H1 (cell line): ENCODE data around the gene VOPP1. TPM values are rescaled to one million over a fixed set of nuclear protein-coding genes. Genes with fewer than 3 reads are reported as not detected.

Source experiments
- CTCF ChIA-PET: fragments of 300-600 bp; sonication (Branson Sonifier 250); formaldehyde crosslinking; loops from one replicate; lab custom pipeline; 2021; ENCODE audit not compliant: partially characterized antibody; lab: Charles Lee
- POLR2A ChIA-PET: fragments of 300-600 bp; sonication (Branson Sonifier 250); formaldehyde crosslinking; loops from one replicate; lab custom pipeline; 2021; ENCODE audit warnings: inconsistent platforms; ENCODE audit not compliant: partially characterized antibody; lab: Charles Lee
- DNase-seq, 2 experiments: peaks; one replicate each; pipeline versions ENCODE4 v3.0.0 to v3.0.0-alpha.2; 2010 to 2022; ENCODE audit warnings: low spot score in 2 of 2, low read depth in 1 of 2, mixed read lengths in 1 of 2
- FAIRE-seq: peaks from 2 replicates; lab custom pipeline; 2011; peaks lifted over from hg19 to GRCh38; lab: Jason Lieb, UNC
- H2AFZ ChIP-seq: 2 replicates; pipeline ENCODE4 v1.8.1; 2012; ENCODE audit warnings: low read length, inconsistent platforms
- H2AK5ac ChIP-seq: 2 replicates; pipeline ENCODE4 v1.6.1; 2013; ENCODE audit warnings: low read depth, low read length
- H2BK120ac ChIP-seq: replicated peaks from 2 replicates; pipeline ENCODE3; 2013; ENCODE audit warnings: low read depth, low read length, inconsistent platforms
- H2BK12ac ChIP-seq: 2 replicates; pipeline ENCODE4 v1.6.1; 2013; ENCODE audit warnings: low read depth, low read length
- H2BK15ac ChIP-seq: 2 replicates; pipeline ENCODE4 v1.6.1; 2013; ENCODE audit warnings: low read length
- H2BK20ac ChIP-seq: 2 replicates; pipeline ENCODE4 v1.6.1; 2013; ENCODE audit warnings: low read length
- H2BK5ac ChIP-seq: 2 replicates; pipeline ENCODE4 v1.6.1; 2013; ENCODE audit warnings: low read depth, low read length
- H3K14ac ChIP-seq: 2 replicates; pipeline ENCODE4 v1.6.1; 2013; ENCODE audit warnings: inconsistent platforms; ENCODE audit not compliant: insufficient read length
- H3K18ac ChIP-seq: 2 replicates; pipeline ENCODE4 v1.6.1; 2013; ENCODE audit warnings: low read length; ENCODE audit errors: extremely low read depth
- H3K23ac ChIP-seq: 2 replicates; pipeline ENCODE4 v1.6.1; 2013; ENCODE audit warnings: inconsistent platforms; ENCODE audit not compliant: insufficient read length
- H3K23me2 ChIP-seq: 2 replicates; pipeline ENCODE4 v1.6.1; 2013; ENCODE audit warnings: low read depth, low read length
- H3K27ac ChIP-seq: 2 replicates; pipeline ENCODE4 v1.6.1; 2011; ENCODE audit warnings: low read depth, low read length, inconsistent platforms
- H3K27me3 ChIP-seq, 4 experiments: replicated peaks in 1 of 4; 1 replicate in 1 of 4; 2 replicates in 3 of 4; pipeline versions ENCODE4 v1.6.1 to v1.8.1; 2011 to 2013; ENCODE audit warnings: low read length in 3 of 4, mild to moderate bottlenecking in 3 of 4, inconsistent platforms in 2 of 4, mixed read lengths in 2 of 4, moderate library complexity in 1 of 4; ENCODE audit not compliant: control insufficient read depth in 3 of 4, insufficient read depth in 3 of 4; ENCODE audit errors: extremely low read depth in 1 of 4
- H3K36me3 ChIP-seq, 4 experiments: 2 replicates each; pipeline versions ENCODE4 v1.6.1 to v1.8.1; 2011 to 2013; ENCODE audit warnings: mild to moderate bottlenecking in 4 of 4, low read length in 3 of 4, moderate library complexity in 2 of 4, control low read depth in 1 of 4, inconsistent platforms in 1 of 4; ENCODE audit not compliant: insufficient read depth in 4 of 4, control insufficient read depth in 2 of 4
- H3K4ac ChIP-seq: replicated peaks from 2 replicates; pipeline ENCODE3; 2013; ENCODE audit warnings: low read length, low read depth, mixed read lengths, inconsistent platforms; ENCODE audit not compliant: insufficient read length
- H3K4me1 ChIP-seq, 4 experiments: replicated peaks in 1 of 4; 1 replicate in 1 of 4; 2 replicates in 3 of 4; pipeline versions ENCODE4 v1.6.1 to v1.8.1; 2011 to 2013; ENCODE audit warnings: low read length in 3 of 4, inconsistent platforms in 2 of 4, mixed read lengths in 1 of 4; ENCODE audit not compliant: insufficient read depth in 4 of 4, control insufficient read depth in 3 of 4
- H3K4me2 ChIP-seq, 2 experiments: 2 replicates each; pipeline versions ENCODE4 v1.6.1 to v1.8.1; 2011 to 2013; ENCODE audit warnings: low read depth in 2 of 2, low read length in 2 of 2, control low read depth in 1 of 2, inconsistent platforms in 1 of 2, mild to moderate bottlenecking in 1 of 2; ENCODE audit not compliant: insufficient read depth in 1 of 2
- H3K4me3 ChIP-seq, 4 experiments: fragments of 200-600, 300-600 bp in 1 of 4; sonication (generic), shearing (Covaris generic), sonication (Bioruptor Twin) in 1 of 4; 2 replicates each; pipeline versions ENCODE4 v1.5.1 to v1.8.1; 2011 to 2016; ENCODE audit warnings: low read length in 4 of 4, low read depth in 3 of 4, control low read depth in 2 of 4, inconsistent platforms in 2 of 4, mild to moderate bottlenecking in 2 of 4, mixed read lengths in 1 of 4, moderate library complexity in 1 of 4; ENCODE audit not compliant: insufficient read depth in 2 of 4; ENCODE audit errors: extremely low read depth in 1 of 4
- H3K56ac ChIP-seq: replicated peaks from 2 replicates; pipeline ENCODE3; 2013; ENCODE audit warnings: low read depth, mild to moderate bottlenecking, mixed read lengths, low read length, inconsistent platforms; ENCODE audit not compliant: insufficient read length
- H3K79me1 ChIP-seq: 2 replicates; pipeline ENCODE4 v1.6.1; 2013; ENCODE audit warnings: low read depth, low read length, control low read depth
- H3K79me2 ChIP-seq, 2 experiments: 2 replicates each; pipeline versions ENCODE4 v1.6.1 to v1.8.1; 2012 to 2013; ENCODE audit warnings: low read length in 2 of 2, mild to moderate bottlenecking in 2 of 2, inconsistent platforms in 1 of 2; ENCODE audit not compliant: insufficient read depth in 2 of 2, control insufficient read depth in 1 of 2
- H3K9ac ChIP-seq, 4 experiments: replicated peaks in 1 of 4; 1 replicate in 1 of 4; 2 replicates in 3 of 4; pipeline versions ENCODE4 v1.6.1 to v1.8.1; 2011 to 2013; ENCODE audit warnings: low read depth in 3 of 4, low read length in 3 of 4, control low read depth in 2 of 4, mild to moderate bottlenecking in 2 of 4, moderate library complexity in 2 of 4, inconsistent platforms in 1 of 4; ENCODE audit errors: extremely low read depth in 1 of 4
- H3K9me3 ChIP-seq, 2 experiments: 2 replicates each; pipeline versions ENCODE4 v1.6.1 to v1.8.1; 2012 to 2013; ENCODE audit warnings: mild to moderate bottlenecking in 2 of 2, moderate library complexity in 2 of 2, control low read depth in 1 of 2, inconsistent platforms in 1 of 2, low read depth in 1 of 2, low read length in 1 of 2, mixed read lengths in 1 of 2; ENCODE audit not compliant: insufficient read depth in 2 of 2
- H4K20me1 ChIP-seq, 2 experiments: replicated peaks in 1 of 2; 2 replicates each; pipeline versions ENCODE3 to v1.8.1; 2011 to 2013; ENCODE audit warnings: inconsistent platforms in 2 of 2, low read length in 2 of 2, mild to moderate bottlenecking in 1 of 2; ENCODE audit not compliant: insufficient read depth in 2 of 2, control insufficient read depth in 1 of 2
- H4K5ac ChIP-seq: 2 replicates; pipeline ENCODE4 v1.6.1; 2013; ENCODE audit warnings: low read length, low read depth, mixed read lengths, inconsistent platforms; ENCODE audit not compliant: insufficient read length
- H4K8ac ChIP-seq: 2 replicates; pipeline ENCODE4 v1.8.0; 2013; ENCODE audit warnings: mild to moderate bottlenecking, moderate library complexity, low read length, inconsistent platforms; ENCODE audit not compliant: insufficient read depth; ENCODE audit errors: extremely low read depth
- H4K91ac ChIP-seq: replicated peaks from 2 replicates; pipeline ENCODE3; 2013; ENCODE audit warnings: low read length, mixed read lengths, inconsistent platforms; ENCODE audit not compliant: insufficient read length
- BCL11A ChIP-seq, 2 experiments: IDR thresholded peaks; one replicate each; pipeline ENCODE4 v1.6.1; 2011; ENCODE audit warnings: low read depth in 2 of 2, low read length in 2 of 2, mild to moderate bottlenecking in 2 of 2
- CBX8 ChIP-seq: fragments of 300-800, 300-1000 bp; sonication (generic); IDR thresholded peaks from 2 replicates; pipeline ENCODE4 v1.7.1; 2016; ENCODE audit warnings: low read depth, low read length, borderline replicate concordance
- HDAC2 ChIP-seq, 2 experiments: fragments of 300-600 bp in 1 of 2; sonication (generic) in 1 of 2; IDR thresholded peaks; 2 replicates each; pipeline ENCODE4 v1.6.1; 2011 to 2012; ENCODE audit warnings: low read depth in 2 of 2, low read length in 2 of 2, mild to moderate bottlenecking in 2 of 2, moderate library complexity in 2 of 2, borderline replicate concordance in 1 of 2, inconsistent platforms in 1 of 2
- HDAC6 ChIP-seq: IDR thresholded peaks from one replicate; pipeline ENCODE4 v1.7.1; 2012; ENCODE audit warnings: low read depth, mild to moderate bottlenecking, inconsistent platforms, low read length, moderate library complexity
- KDM1A ChIP-seq: fragments of 200-600, 300-600 bp; sonication (generic); IDR thresholded peaks from 2 replicates; pipeline ENCODE4 v1.7.1; 2016; ENCODE audit warnings: mild to moderate bottlenecking, low read length, borderline replicate concordance
- NRF1 ChIP-seq: IDR thresholded peaks from 2 replicates; pipeline ENCODE4 v1.6.1; 2011; ENCODE audit warnings: mild to moderate bottlenecking, low read depth, low read length, improper control_type of control experiment
- RAD21 ChIP-seq, 2 experiments: IDR thresholded peaks in 1 of 2; conservative IDR thresholded peaks in 1 of 2; 2 replicates each; pipeline ENCODE4 v1.6.1; 2011; ENCODE audit warnings: low read depth in 2 of 2, low read length in 2 of 2, improper control_type of control experiment in 1 of 2, inconsistent platforms in 1 of 2, mild to moderate bottlenecking in 1 of 2, moderate library complexity in 1 of 2
- SIN3A ChIP-seq, 2 experiments: IDR thresholded peaks in 1 of 2; conservative IDR thresholded peaks in 1 of 2; 2 replicates each; pipeline ENCODE4 v1.6.1; 2011 to 2012; ENCODE audit warnings: low read length in 2 of 2, improper control_type of control experiment in 1 of 2, low read depth in 1 of 2, mild to moderate bottlenecking in 1 of 2
- SP2 ChIP-seq: IDR thresholded peaks from 2 replicates; pipeline ENCODE4 v1.6.1; 2012; ENCODE audit warnings: mild to moderate bottlenecking, low read length, inconsistent platforms
- ZNF274 ChIP-seq: IDR thresholded peaks from 2 replicates; pipeline ENCODE4 v1.7.0; 2012; ENCODE audit warnings: low read length, borderline replicate concordance; ENCODE audit errors: extremely low read depth
- WGBS, 2 experiments: shearing (Covaris generic) in 1 of 2; methylation state at CpG; one replicate each; pipeline versions ENCODE4 v1.1.6 to v1.1.7; 2013 to 2015; ENCODE audit warnings: low lambda C conversion rate in 2 of 2, mixed read lengths in 2 of 2, inconsistent platforms in 1 of 2, low coverage in 1 of 2, missing lambda C conversion rate in 1 of 2; ENCODE audit not compliant: insufficient replicate concordance in 2 of 2, insufficient coverage in 1 of 2, insufficient read length in 1 of 2; ENCODE audit errors: extremely low coverage in 1 of 2, missing lambda C conversion rate in 1 of 2; 5-methylcytosine and 5-hydroxymethylcytosine counted together
- polyA plus RNA-seq, 7 experiments: library from polyadenylated mRNA; depleted of rRNA in 3 of 7; stranded (reverse) in 5 of 7; unstranded in 2 of 7; fragments of >200 nt in 5 of 7; fragments of 200-250 nt in 2 of 7; gene quantifications; 1 replicate in 5 of 7; 2 replicates in 1 of 7; 4 replicates in 1 of 7; pipeline versions ENCODE4 v1.2.1 to v1.2.3, GENCODE V29; 2011 to 2013; ENCODE audit warnings: missing spikeins in 2 of 7, mixed read lengths in 2 of 7
- total RNA-seq: library from RNA; stranded (reverse); fragmentation: NEBNext Ultra II Directional; extraction: Animal tissue kit (Norgen Biotek cat#: 25700); gene quantifications from 2 replicates; pipeline ENCODE4 v1.2.1, GENCODE V29; 2021

The VOPP1 gene
- total and polyA plus RNA-seq, 2 of the 8 experiments (the other 6 are each of a cell fraction or from before 2014, with no cell fraction given), result 44.7 to 83.0 TPM

- Histone ChIP-seq H4K20me1 (peaks cover 0 to 7% of the 10 kb centered on the region in 2 experiments), H3K23ac (no peak overlapping the region), H2BK5ac (no peak overlapping the region), H3K79me1 (peaks cover 4% of the 10 kb centered on the region; the same call in 1 of the 2 replicates), H3K14ac (no peak overlapping the region), H4K91ac (no peak overlapping the region), H3K56ac (no peak overlapping the region), H2AFZ (no peak overlapping the region), H3K27me3 (no peaks in the 10 kb centered on the region), H2BK20ac (no peak overlapping the region), H3K79me2 (0 out of 4 replicates have a peak, but pooled peaks cover 0 to 1% of the 10 kb centered on the region in 2 experiments), H3K27ac (no peak overlapping the region), H3K4me1 (peaks cover 3 to 15% (median 5%) of the 10 kb centered on the region in 4 experiments; a peak in 6 of 7 replicates), H2BK15ac (no peak overlapping the region), H3K18ac (no peak overlapping the region), H3K4me3 (no peak overlapping the region), H3K4me2 (no peak overlapping the region), H3K23me2 (no peaks in the 10 kb centered on the region), H4K8ac (no peak overlapping the region), H3K36me3 (peaks cover 0 to 16% (median 8%) of the 10 kb centered on the region in 4 experiments; a peak in 4 of 8 replicates), H2BK12ac (no peak overlapping the region), H2BK120ac (no peak overlapping the region), H3K9ac (no peak overlapping the region), H2AK5ac (no peak overlapping the region), H3K9me3 (no peaks in the 10 kb centered on the region), H4K5ac (no peak overlapping the region), H3K4ac (no peak overlapping the region)
- WGBS, 2 experiments, result 92% methylated on average over 6 of the region's 6 CpGs; no CpG with 5 or more reads in 1 of the 2 experiments
- DNase-seq, result no peak
- POLR2A ChIA-PET, result interaction anchor here (0.5 kb wide), 1 partner anchor 501 kb away, joined by 3 read pairs; no protein-coding TSS in a partner anchor
- FAIRE-seq, result no peak
- CTCF ChIA-PET, result interaction anchor here (1.0 to 1.7 kb wide), 5 partner anchors 8 to 83 kb away, joined by 3 to 5 read pairs (median 4); no protein-coding TSS in a partner anchor
- TF ChIP-seq ZNF274, result no peak
- no peak for TF ChIP-seq HDAC2 (IDR thresholded peaks at IDR 0.05; ENCODE audit: borderline replicate concordance in 1 of 2, low read depth in 2 of 2, low read length in 2 of 2)
- TF ChIP-seq SIN3A (conservative IDR thresholded peaks at IDR 0.05 in 1 of 2, IDR thresholded peaks at IDR 0.05 in 1 of 2; ENCODE audit: low read depth in 1 of 2, low read length in 2 of 2), result no peak
- TF ChIP-seq BCL11A (IDR thresholded peaks at IDR 0.05; ENCODE audit: low read depth in 2 of 2, low read length in 2 of 2), result no peak
- no peak for TF ChIP-seq HDAC6
- no peak for TF ChIP-seq NRF1
- no peak for TF ChIP-seq RAD21 (IDR thresholded peaks at IDR 0.05 in 1 of 2, conservative IDR thresholded peaks at IDR 0.05 in 1 of 2; ENCODE audit: low read depth in 2 of 2, low read length in 2 of 2)
- TF ChIP-seq CBX8, result no peak
- TF ChIP-seq SP2, result no peak
- no peak for TF ChIP-seq KDM1A
Observed at GRCh38 chr7:55514546-55515265, 57.6 kb downstream of the VOPP1 start.
